ENCODE measurements around the gene NLGN3.

NLGN3 gene

GRCh38 chrX:71167031-71167781, 22.6 kb downstream of the NLGN3 start:
- no peak overlapping the region for H3K23ac ChIP-seq (ENCODE audit: low read length)
- no peak overlapping the region for H3K9ac ChIP-seq (ENCODE audit: low read length)
- no peak overlapping the region for H2BK120ac ChIP-seq (ENCODE audit: low read depth, low read length)
- no peaks in the 10 kb centered on the region for H3K79me2 ChIP-seq (ENCODE audit: control insufficient read depth, insufficient read depth, low read length)
- no peaks in the 10 kb centered on the region for H3K27me3 ChIP-seq (ENCODE audit: insufficient read depth, low read length, poor library complexity)
- H3K4me3 ChIP-seq (ENCODE audit: low read length): no peak overlapping the region
- no peaks in the 10 kb centered on the region for H3K36me3 ChIP-seq (ENCODE audit: control insufficient read depth, insufficient read depth, low read length)
- no peak overlapping the region for H3K4ac ChIP-seq (ENCODE audit: low read depth, low read length)
- H2BK15ac ChIP-seq (replicated peaks; ENCODE audit: low read depth): no peak overlapping the region
- no CpG with 5 or more reads among the region's 17 CpGs for WGBS (ENCODE audit: extremely low coverage, insufficient coverage, low lambda C conversion rate)
- H3K4me2 ChIP-seq (ENCODE audit: low read length): no peak overlapping the region
- no peak overlapping the region for H4K5ac ChIP-seq (ENCODE audit: low read length)
- no peak overlapping the region for H2AK5ac ChIP-seq (ENCODE audit: low read length)
- DNase-seq: no peak
- no peaks in the 10 kb centered on the region for H3K79me1 ChIP-seq (ENCODE audit: low read length)
- no peak overlapping the region for H3K27ac ChIP-seq (ENCODE audit: low read depth, low read length)
- H4K8ac ChIP-seq (ENCODE audit: low read depth, low read length): no peak overlapping the region
- no peak overlapping the region for H3K56ac ChIP-seq (ENCODE audit: low read length)
- H3K18ac ChIP-seq (ENCODE audit: low read length): no peak overlapping the region
- no peak overlapping the region for H2BK5ac ChIP-seq (ENCODE audit: low read length)
- H3K4me1 ChIP-seq (ENCODE audit: control insufficient read depth, low read depth, low read length): no peaks in the 10 kb centered on the region

- no peak overlapping the region for H4K8ac ChIP-seq (ENCODE audit: low read depth, low read length)
- no peak overlapping the region for H2AK5ac ChIP-seq (ENCODE audit: low read length)
- DNase-seq: no peak
- H2BK120ac ChIP-seq (ENCODE audit: low read depth, low read length): no peak overlapping the region
- H3K56ac ChIP-seq (ENCODE audit: low read length): no peak overlapping the region
- no peaks in the 10 kb centered on the region for H3K79me1 ChIP-seq (ENCODE audit: low read length)
- no peak overlapping the region for H3K4me3 ChIP-seq (ENCODE audit: low read length)
- H2BK15ac ChIP-seq (replicated peaks; ENCODE audit: low read depth): no peak overlapping the region
- WGBS (ENCODE audit: extremely low coverage, insufficient coverage, low lambda C conversion rate): no CpG with 5 or more reads among the region's 8 CpGs
- no peak overlapping the region for H3K27ac ChIP-seq (ENCODE audit: low read depth, low read length)
- no peak overlapping the region for H2BK5ac ChIP-seq (ENCODE audit: low read length)
- H3K23ac ChIP-seq (ENCODE audit: low read length): no peak overlapping the region
- no peaks in the 10 kb centered on the region for H3K36me3 ChIP-seq (ENCODE audit: control insufficient read depth, insufficient read depth, low read length)
- no peak overlapping the region for H3K4ac ChIP-seq (ENCODE audit: low read depth, low read length)
- no peaks in the 10 kb centered on the region for H3K79me2 ChIP-seq (ENCODE audit: control insufficient read depth, insufficient read depth, low read length)
- no peak overlapping the region for H3K4me2 ChIP-seq (ENCODE audit: low read length)
- H3K9ac ChIP-seq (ENCODE audit: low read length): no peak overlapping the region
- no peaks in the 10 kb centered on the region for H3K4me1 ChIP-seq (ENCODE audit: control insufficient read depth, low read depth, low read length)
- H3K18ac ChIP-seq (ENCODE audit: low read length): no peak overlapping the region
- H3K27me3 ChIP-seq (ENCODE audit: insufficient read depth, low read length, poor library complexity): no peaks in the 10 kb centered on the region
- no peak overlapping the region for H4K5ac ChIP-seq (ENCODE audit: low read length)
These were observed 23.5 kb downstream of the NLGN3 start for GRCh38 chrX:71168134-71168533.

- H4K8ac ChIP-seq (ENCODE audit: low read depth, low read length): no peak overlapping the region
- no peak overlapping the region for H3K18ac ChIP-seq (ENCODE audit: low read length)
- no peak overlapping the region for H3K4ac ChIP-seq (ENCODE audit: low read depth, low read length)
- no peak overlapping the region for H3K4me3 ChIP-seq (ENCODE audit: low read length)
- H2BK15ac ChIP-seq (replicated peaks; ENCODE audit: low read depth): no peak overlapping the region
- H2AK5ac ChIP-seq (ENCODE audit: low read length): no peak overlapping the region
- no peak overlapping the region for H3K4me2 ChIP-seq (ENCODE audit: low read length)
- no peak overlapping the region for H2BK120ac ChIP-seq (ENCODE audit: low read depth, low read length)
- no CpG with 5 or more reads among the region's 22 CpGs for WGBS (ENCODE audit: extremely low coverage, insufficient coverage, low lambda C conversion rate)
- H3K36me3 ChIP-seq (ENCODE audit: control insufficient read depth, insufficient read depth, low read length): no peaks in the 10 kb centered on the region
- no peaks in the 10 kb centered on the region for H3K27me3 ChIP-seq (ENCODE audit: insufficient read depth, low read length, poor library complexity)
- no peaks in the 10 kb centered on the region for H3K4me1 ChIP-seq (ENCODE audit: control insufficient read depth, low read depth, low read length)
- no peak overlapping the region for H3K27ac ChIP-seq (ENCODE audit: low read depth, low read length)
- H3K56ac ChIP-seq (ENCODE audit: low read length): no peak overlapping the region
- H3K9ac ChIP-seq (ENCODE audit: low read length): no peak overlapping the region
- DNase-seq: no peak
- H3K79me2 ChIP-seq (ENCODE audit: control insufficient read depth, insufficient read depth, low read length): no peaks in the 10 kb centered on the region
- no peak overlapping the region for H2BK5ac ChIP-seq (ENCODE audit: low read length)
- no peak overlapping the region for H4K5ac ChIP-seq (ENCODE audit: low read length)
- no peak overlapping the region for H3K23ac ChIP-seq (ENCODE audit: low read length)
- no peaks in the 10 kb centered on the region for H3K79me1 ChIP-seq (ENCODE audit: low read length)
These were observed 24.9 kb downstream of the NLGN3 start for GRCh38 chrX:71169586-71169985.

- no peaks in the 10 kb centered on the region for H3K4me1 ChIP-seq (ENCODE audit: control insufficient read depth, low read depth, low read length)
- H4K5ac ChIP-seq (ENCODE audit: low read length): no peak overlapping the region
- H2BK120ac ChIP-seq (ENCODE audit: low read depth, low read length): no peak overlapping the region
- no peaks in the 10 kb centered on the region for H3K79me1 ChIP-seq (ENCODE audit: low read length)
- no peak overlapping the region for H3K4ac ChIP-seq (ENCODE audit: low read depth, low read length)
- no peaks in the 10 kb centered on the region for H3K79me2 ChIP-seq (ENCODE audit: control insufficient read depth, insufficient read depth, low read length)
- no peak overlapping the region for H2BK5ac ChIP-seq (ENCODE audit: low read length)
- no peak overlapping the region for H3K9ac ChIP-seq (ENCODE audit: low read length)
- H2BK15ac ChIP-seq (replicated peaks; ENCODE audit: low read depth): no peak overlapping the region
- H3K27ac ChIP-seq (ENCODE audit: low read depth, low read length): no peak overlapping the region
- no CpG with 5 or more reads among the region's 5 CpGs for WGBS (ENCODE audit: extremely low coverage, insufficient coverage, low lambda C conversion rate)
- H3K4me2 ChIP-seq (ENCODE audit: low read length): no peak overlapping the region
- no peaks in the 10 kb centered on the region for H3K27me3 ChIP-seq (ENCODE audit: insufficient read depth, low read length, poor library complexity)
- H3K4me3 ChIP-seq (ENCODE audit: low read length): no peak overlapping the region
- peak overlapping the region; percentile 84 for H3K18ac ChIP-seq (ENCODE audit: low read length)
- H3K56ac ChIP-seq (ENCODE audit: low read length): peak overlapping the region; percentile 42
- no peak overlapping the region for H3K23ac ChIP-seq (ENCODE audit: low read length)
- H4K8ac ChIP-seq (ENCODE audit: low read depth, low read length): no peak overlapping the region
- no peak for DNase-seq
- no peak overlapping the region for H2AK5ac ChIP-seq (ENCODE audit: low read length)
- no peaks in the 10 kb centered on the region for H3K36me3 ChIP-seq (ENCODE audit: control insufficient read depth, insufficient read depth, low read length)
These were observed 26.0 kb downstream of the NLGN3 start for GRCh38 chrX:71170660-71171059.

- no peak overlapping the region for H3K27ac ChIP-seq (ENCODE audit: low read depth, low read length)
These were observed 26.6 kb downstream of the NLGN3 start for GRCh38 chrX:71171110-71171801.

More at GRCh38 chrX:71171110-71171801, 26.6 kb downstream of the NLGN3 start:
- Histone ChIP-seq H3K27me3 (ENCODE audit: insufficient read depth, low read length, poor library complexity) (no peaks in the 10 kb centered on the region), H3K9ac (ENCODE audit: low read length) (no peak overlapping the region), H3K4me3 (ENCODE audit: low read length) (no peak overlapping the region), H2BK120ac (ENCODE audit: low read depth, low read length) (peak overlapping the region; percentile 64), H3K23ac (ENCODE audit: low read length) (no peak overlapping the region), H4K5ac (ENCODE audit: low read length) (no peak overlapping the region), H3K4me2 (ENCODE audit: low read length) (no peak overlapping the region), H3K79me1 (ENCODE audit: low read length) (no peaks in the 10 kb centered on the region), H3K79me2 (ENCODE audit: control insufficient read depth, insufficient read depth, low read length) (no peaks in the 10 kb centered on the region), H2BK15ac (replicated peaks; ENCODE audit: low read depth) (no peak overlapping the region), H4K8ac (ENCODE audit: low read depth, low read length) (no peak overlapping the region), H3K56ac (ENCODE audit: low read length) (peak overlapping the region; percentile 56), H3K18ac (ENCODE audit: low read length) (peak overlapping the region; percentile 76), H3K4me1 (ENCODE audit: control insufficient read depth, low read depth, low read length) (no peaks in the 10 kb centered on the region), H3K36me3 (ENCODE audit: control insufficient read depth, insufficient read depth, low read length) (no peaks in the 10 kb centered on the region), H2BK5ac (ENCODE audit: low read length) (no peak overlapping the region), H3K4ac (ENCODE audit: low read depth, low read length) (peak overlapping the region; percentile 7), H2AK5ac (ENCODE audit: low read length) (no peak overlapping the region)
- no peak for DNase-seq
- WGBS (ENCODE audit: extremely low coverage, insufficient coverage, low lambda C conversion rate): no CpG with 5 or more reads among the region's 12 CpGs
